ENCODE data around the gene ITGA3.

DNA sequence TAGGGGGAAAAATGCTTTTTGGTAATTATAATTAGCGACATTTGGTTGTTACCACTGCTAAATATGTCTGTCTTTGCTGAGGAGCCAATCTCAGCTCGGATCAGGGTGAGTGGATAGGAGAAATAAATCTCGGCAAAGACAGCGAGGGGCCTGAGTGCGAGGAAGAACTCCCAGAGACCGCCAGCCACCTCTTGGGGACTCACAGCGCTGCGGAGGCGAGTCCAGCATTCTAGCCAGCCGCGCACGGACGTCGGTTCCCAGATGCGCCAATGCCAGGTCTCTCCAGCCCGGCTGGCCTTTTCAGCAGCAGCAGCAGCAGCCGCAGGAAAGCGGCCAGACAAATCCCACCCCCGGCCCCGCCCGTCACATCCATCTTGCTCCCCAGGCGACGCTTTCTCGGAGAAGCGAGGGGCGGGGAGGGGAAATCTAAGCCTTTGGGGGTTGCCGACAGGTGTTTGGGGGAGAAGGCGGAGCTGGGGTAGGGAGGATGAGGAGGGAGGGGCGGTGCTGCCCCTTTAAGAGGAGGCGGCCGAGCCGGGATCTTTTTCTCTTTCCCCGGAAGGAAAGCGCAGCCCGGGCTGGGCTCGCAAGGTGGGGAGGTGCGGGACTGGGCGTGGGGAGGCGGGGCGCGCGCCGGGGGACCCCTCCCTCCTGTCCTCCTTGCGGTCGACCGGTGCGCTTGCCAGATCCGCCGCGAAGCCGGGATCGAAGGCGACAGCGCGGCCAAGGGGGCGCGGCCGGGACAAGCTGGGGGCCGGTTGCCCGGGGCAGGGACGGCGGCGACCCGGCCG lies at the start of gene ITGA3:
- TF ChIP-seq YY1 (IDR thresholded peaks at IDR 0.05; ENCODE audit: low read depth) (no peak), EGR1 (IDR thresholded peaks at IDR 0.05) (peak; percentile 25; the same call in 1 of the 2 replicates), CREB1 (IDR thresholded peaks at IDR 0.05; ENCODE audit: low read depth) (no peak), TCF12 (IDR thresholded peaks at IDR 0.05; ENCODE audit: low read depth) (peak; percentile 45; the same call in 1 of the 2 replicates), EP300 (IDR thresholded peaks at IDR 0.05; ENCODE audit: borderline replicate concordance) (0 out of 2 replicates have a peak, but pooled peaks have one; percentile 45), ZBTB7A (IDR thresholded peaks at IDR 0.05; ENCODE audit: low read depth) (peak; percentile 61; the same call in 1 of the 2 replicates), RAD21 (IDR thresholded peaks at IDR 0.05; ENCODE audit: low read depth) (peak; percentile 10; the same call in 1 of the 2 replicates), FOXM1 (IDR thresholded peaks at IDR 0.05; ENCODE audit: borderline replicate concordance, low read depth) (no peak), CEBPB (IDR thresholded peaks at IDR 0.05) (no peak), TEAD4 (IDR thresholded peaks at IDR 0.05) (no peak)
- TF ChIP-seq, protein P1, sequence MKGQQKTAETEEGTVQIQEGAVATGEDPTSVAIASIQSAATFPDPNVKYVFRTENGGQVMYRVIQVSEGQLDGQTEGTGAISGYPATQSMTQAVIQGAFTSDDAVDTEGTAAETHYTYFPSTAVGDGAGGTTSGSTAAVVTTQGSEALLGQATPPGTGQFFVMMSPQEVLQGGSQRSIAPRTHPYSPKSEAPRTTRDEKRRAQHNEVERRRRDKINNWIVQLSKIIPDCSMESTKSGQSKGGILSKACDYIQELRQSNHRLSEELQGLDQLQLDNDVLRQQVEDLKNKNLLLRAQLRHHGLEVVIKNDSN (IDR thresholded peaks at IDR 0.05) = no peak
- TF ChIP-seq, protein P2, sequence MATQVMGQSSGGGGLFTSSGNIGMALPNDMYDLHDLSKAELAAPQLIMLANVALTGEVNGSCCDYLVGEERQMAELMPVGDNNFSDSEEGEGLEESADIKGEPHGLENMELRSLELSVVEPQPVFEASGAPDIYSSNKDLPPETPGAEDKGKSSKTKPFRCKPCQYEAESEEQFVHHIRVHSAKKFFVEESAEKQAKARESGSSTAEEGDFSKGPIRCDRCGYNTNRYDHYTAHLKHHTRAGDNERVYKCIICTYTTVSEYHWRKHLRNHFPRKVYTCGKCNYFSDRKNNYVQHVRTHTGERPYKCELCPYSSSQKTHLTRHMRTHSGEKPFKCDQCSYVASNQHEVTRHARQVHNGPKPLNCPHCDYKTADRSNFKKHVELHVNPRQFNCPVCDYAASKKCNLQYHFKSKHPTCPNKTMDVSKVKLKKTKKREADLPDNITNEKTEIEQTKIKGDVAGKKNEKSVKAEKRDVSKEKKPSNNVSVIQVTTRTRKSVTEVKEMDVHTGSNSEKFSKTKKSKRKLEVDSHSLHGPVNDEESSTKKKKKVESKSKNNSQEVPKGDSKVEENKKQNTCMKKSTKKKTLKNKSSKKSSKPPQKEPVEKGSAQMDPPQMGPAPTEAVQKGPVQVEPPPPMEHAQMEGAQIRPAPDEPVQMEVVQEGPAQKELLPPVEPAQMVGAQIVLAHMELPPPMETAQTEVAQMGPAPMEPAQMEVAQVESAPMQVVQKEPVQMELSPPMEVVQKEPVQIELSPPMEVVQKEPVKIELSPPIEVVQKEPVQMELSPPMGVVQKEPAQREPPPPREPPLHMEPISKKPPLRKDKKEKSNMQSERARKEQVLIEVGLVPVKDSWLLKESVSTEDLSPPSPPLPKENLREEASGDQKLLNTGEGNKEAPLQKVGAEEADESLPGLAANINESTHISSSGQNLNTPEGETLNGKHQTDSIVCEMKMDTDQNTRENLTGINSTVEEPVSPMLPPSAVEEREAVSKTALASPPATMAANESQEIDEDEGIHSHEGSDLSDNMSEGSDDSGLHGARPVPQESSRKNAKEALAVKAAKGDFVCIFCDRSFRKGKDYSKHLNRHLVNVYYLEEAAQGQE (IDR thresholded peaks at IDR 0.05; ENCODE audit: low read depth) = no peak
- TF ChIP-seq, protein P3, sequence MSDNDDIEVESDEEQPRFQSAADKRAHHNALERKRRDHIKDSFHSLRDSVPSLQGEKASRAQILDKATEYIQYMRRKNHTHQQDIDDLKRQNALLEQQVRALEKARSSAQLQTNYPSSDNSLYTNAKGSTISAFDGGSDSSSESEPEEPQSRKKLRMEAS (IDR thresholded peaks at IDR 0.05) = no peak; the same call in none of the 2 replicates
